Tibial nerve (tissue), 4 donors: ENCODE results near the gene HAPLN1. TPM values are rescaled to one million over a fixed set of nuclear protein-coding genes. Genes with fewer than 3 reads are reported as not detected.

Experiments
- DNase-seq, 2 donors: peaks; one replicate each; pipeline ENCODE4 v3.0.0-alpha.2; 2019; ENCODE audit warnings: low spot score in 2 of 2
- H3K27ac ChIP-seq, 4 donors: fragments of 200-600 bp; sonication (generic) in 3 of 4; one replicate each; pipeline ENCODE4 v1.5.1; 2017 to 2019; ENCODE audit warnings: mild to moderate bottlenecking in 1 of 4
- H3K27me3 ChIP-seq, 2 donors: fragments of 200-600 bp; sonication (generic) in 1 of 2; one replicate each; pipeline versions ENCODE4 v1.5.1 to v1.6.0; 2017 to 2019
- H3K36me3 ChIP-seq, 3 donors: fragments of 200-600 bp; sonication (generic); one replicate each; pipeline ENCODE4 v1.5.1; 2018 to 2019
- H3K4me1 ChIP-seq, 4 donors: fragments of 200-600 bp; sonication (generic) in 3 of 4; one replicate each; pipeline ENCODE4 v1.5.1; 2017 to 2019
- H3K4me3 ChIP-seq, 4 donors: fragments of 200-600 bp; sonication (generic) in 3 of 4; one replicate each; pipeline ENCODE4 v1.5.1; 2017 to 2019; ENCODE audit warnings: mild to moderate bottlenecking in 1 of 4, moderate library complexity in 1 of 4
- H3K9me3 ChIP-seq, 4 donors: fragments of 200-600 bp; sonication (generic) in 3 of 4; one replicate each; pipeline ENCODE4 v1.5.1; 2017 to 2019
- CTCF ChIP-seq, 5 experiments: fragments of 200-600 bp in 3 of 5; fragments of 450-650 bp in 2 of 5; sonication (generic) in 3 of 5; IDR thresholded peaks; one replicate each; pipeline ENCODE4 v1.5.1; 2016 to 2019; ENCODE audit warnings: antibody characterized with exemption in 5 of 5, mild to moderate bottlenecking in 3 of 5, moderate library complexity in 2 of 5
- EP300 ChIP-seq, 2 donors: sonication (generic); formaldehyde crosslinking; IDR thresholded peaks; one replicate each; pipeline ENCODE4 v1.6.1; 2017; ENCODE audit warnings: antibody characterized with exemption in 2 of 2, mild to moderate bottlenecking in 1 of 2
- POLR2A ChIP-seq, 2 donors: fragments of 450-650 bp; IDR thresholded peaks; one replicate each; pipeline ENCODE4 v1.6.1; 2017; ENCODE audit warnings: antibody characterized with exemption in 2 of 2, mild to moderate bottlenecking in 2 of 2, moderate library complexity in 2 of 2
- WGBS, 2 donors: methylation state at CpG; one replicate each; pipeline ENCODE4 v1.1.5; 2018; 5-methylcytosine and 5-hydroxymethylcytosine counted together
- total RNA-seq, 4 donors: library from RNA; depleted of rRNA; stranded (reverse); fragments of >200 nt; gene quantifications; one replicate each; pipeline ENCODE4 v1.1.0, GENCODE V29; 2016

The HAPLN1 gene
- total RNA-seq, 4 donors from 2014 or later = not detected

DNA sequence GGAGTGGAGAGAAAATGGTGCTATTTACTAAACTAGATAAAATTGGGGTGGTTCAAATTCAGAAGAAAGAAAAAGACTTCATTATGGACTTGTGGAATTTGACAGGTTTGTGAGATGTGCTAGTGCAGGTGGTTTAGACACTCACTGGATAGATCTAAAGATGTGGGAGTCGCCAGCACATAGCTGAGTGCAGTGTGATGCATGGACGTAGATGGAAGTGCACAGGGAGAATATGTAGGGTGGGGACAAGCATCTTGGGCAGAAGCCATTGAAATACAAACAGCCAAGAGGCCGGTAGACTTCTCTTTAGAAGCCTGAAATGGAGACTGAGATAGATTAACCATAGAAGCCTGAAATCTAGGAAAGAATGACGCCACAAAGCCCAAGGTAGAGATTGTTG lies 10.7 kb downstream of the HAPLN1 start:
- Histone ChIP-seq H3K27ac (no peak overlapping the region), H3K4me1 (no peaks in the 10 kb centered on the region), H3K36me3 (no peaks in the 10 kb centered on the region), H3K4me3 (no peak overlapping the region), H3K27me3 (no peaks in the 10 kb centered on the region), H3K9me3 (peaks cover 0 to 14% (median 0%) of the 10 kb centered on the region in 4 donors)
- no peak for TF ChIP-seq CTCF (IDR thresholded peaks at IDR 0.05)
- no peak for TF ChIP-seq EP300 (IDR thresholded peaks at IDR 0.05)
- TF ChIP-seq POLR2A (IDR thresholded peaks at IDR 0.05) = no peak
- WGBS, 2 donors = 72% methylated on average over 4 of the region's 4 CpGs
- no peak for DNase-seq

GRCh38 chr5:83708170-83708569 lies 12.5 kb downstream of the HAPLN1 start:
- DNase-seq = no peak
- Histone ChIP-seq H3K27ac (no peak overlapping the region), H3K4me1 (no peaks in the 10 kb centered on the region), H3K4me3 (no peak overlapping the region), H3K9me3 (peaks cover 0 to 22% (median 0%) of the 10 kb centered on the region in 4 donors), H3K36me3 (no peaks in the 10 kb centered on the region), H3K27me3 (no peaks in the 10 kb centered on the region)
- no peak for TF ChIP-seq EP300 (IDR thresholded peaks at IDR 0.05)
- TF ChIP-seq POLR2A (IDR thresholded peaks at IDR 0.05) = no peak
- no peak for TF ChIP-seq CTCF (IDR thresholded peaks at IDR 0.05)
- WGBS, 2 donors = 87 to 100% methylated on average over 1 of the region's 1 CpG

GRCh38 chr5:83703059-83703458 lies 17.6 kb downstream of the HAPLN1 start:
- Histone ChIP-seq H3K27ac (no peak overlapping the region), H3K27me3 (no peaks in the 10 kb centered on the region), H3K4me1 (no peaks in the 10 kb centered on the region), H3K9me3 (peaks cover 0 to 19% (median 0%) of the 10 kb centered on the region in 4 donors), H3K4me3 (no peak overlapping the region), H3K36me3 (no peaks in the 10 kb centered on the region)
- TF ChIP-seq POLR2A (IDR thresholded peaks at IDR 0.05) (no peak), EP300 (IDR thresholded peaks at IDR 0.05) (no peak), CTCF (IDR thresholded peaks at IDR 0.05) (no peak)
- DNase-seq = no peak
- 78 to 84% methylated on average over 2 of the region's 2 CpGs for WGBS, 2 donors

- DNase-seq = no peak
- 89 to 92% methylated on average over 6 of the region's 6 CpGs for WGBS, 2 donors
Measured at GRCh38 chr5:83701886-83702285, 18.8 kb downstream of the HAPLN1 start.

DNA sequence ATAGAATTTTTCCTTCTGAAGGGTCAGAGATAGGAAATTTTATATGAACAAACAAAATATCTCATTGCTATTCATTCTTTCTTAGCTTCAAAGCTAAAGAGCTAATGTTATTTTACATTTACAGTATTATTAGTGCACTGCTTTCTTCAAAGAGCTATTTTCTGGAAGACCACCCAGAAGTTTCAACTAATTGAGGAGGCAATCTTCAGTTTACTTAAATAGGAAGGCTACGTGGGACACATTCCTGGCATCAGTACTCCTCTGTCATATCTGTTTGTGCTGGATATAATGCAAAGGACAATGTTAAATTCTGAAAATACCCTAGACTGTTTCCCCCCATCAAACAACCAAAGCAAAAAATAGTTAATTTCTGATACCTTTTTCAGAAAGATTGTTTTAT lies 30.8 kb downstream of the HAPLN1 start:
- no peaks in the 10 kb centered on the region for H3K27me3 ChIP-seq
- no peak for DNase-seq
- H3K4me3 ChIP-seq = no peak overlapping the region
- WGBS, 2 donors = 39 to 65% methylated on average over 1 of the region's 1 CpG
- no peaks in the 10 kb centered on the region for H3K4me1 ChIP-seq
- TF ChIP-seq POLR2A (IDR thresholded peaks at IDR 0.05) = no peak
- no peak for TF ChIP-seq EP300 (IDR thresholded peaks at IDR 0.05)
- no peak for TF ChIP-seq CTCF (IDR thresholded peaks at IDR 0.05)
- H3K27ac ChIP-seq = no peak overlapping the region
- H3K36me3 ChIP-seq = no peaks in the 10 kb centered on the region
- no peaks in the 10 kb centered on the region for H3K9me3 ChIP-seq

More at GRCh38 chr5:83701886-83702285, 18.8 kb downstream of the HAPLN1 start:
- Histone ChIP-seq H3K4me1 (no peaks in the 10 kb centered on the region), H3K36me3 (no peaks in the 10 kb centered on the region), H3K4me3 (no peak overlapping the region), H3K9me3 (peaks cover 0 to 16% (median 0%) of the 10 kb centered on the region in 4 donors), H3K27me3 (no peaks in the 10 kb centered on the region), H3K27ac (no peak overlapping the region)
- no peak for TF ChIP-seq POLR2A (IDR thresholded peaks at IDR 0.05)
- no peak for TF ChIP-seq CTCF (IDR thresholded peaks at IDR 0.05)
- TF ChIP-seq EP300 (IDR thresholded peaks at IDR 0.05) = no peak
